ENCODE data around the gene UTRN.

The UTRN gene

GRCh38 chr6:144283646-144284477 is 1.3 kb upstream of the UTRN start:
- DNase-seq: no peak

DNA sequence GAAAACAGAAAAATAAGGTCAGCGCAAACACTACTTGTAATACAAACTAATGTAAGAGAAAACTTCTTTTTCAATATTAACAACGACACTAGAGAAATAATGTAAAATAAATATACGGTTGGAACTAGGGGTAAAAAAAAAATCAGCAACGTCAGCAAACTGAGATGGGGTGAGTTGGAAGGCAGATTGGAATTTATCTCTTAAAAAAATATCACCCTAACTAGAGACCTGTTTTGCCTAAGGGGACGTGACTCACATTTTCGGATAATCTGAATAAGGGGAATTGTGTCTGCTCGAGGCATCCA is 705 bp upstream of the UTRN start:
- no peak for DNase-seq

DNA sequence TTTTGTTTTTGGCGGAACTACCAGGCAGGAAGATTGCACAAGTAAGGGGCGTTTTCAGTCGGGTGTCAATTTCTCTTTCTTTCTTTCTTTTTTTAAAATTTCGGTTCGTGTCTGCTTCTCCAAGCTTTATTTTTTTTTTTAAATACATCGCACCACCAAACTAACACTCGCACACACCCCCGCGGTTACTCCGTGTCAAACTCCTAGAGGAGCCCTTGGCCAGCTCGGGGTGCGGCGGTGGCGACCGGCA is 338 bp downstream of the UTRN start:
- DNase-seq: peak; percentile 22

- peak; percentile 36 for DNase-seq
Measured at GRCh38 chr6:144285798-144286502, 815 bp downstream of the UTRN start.

DNA sequence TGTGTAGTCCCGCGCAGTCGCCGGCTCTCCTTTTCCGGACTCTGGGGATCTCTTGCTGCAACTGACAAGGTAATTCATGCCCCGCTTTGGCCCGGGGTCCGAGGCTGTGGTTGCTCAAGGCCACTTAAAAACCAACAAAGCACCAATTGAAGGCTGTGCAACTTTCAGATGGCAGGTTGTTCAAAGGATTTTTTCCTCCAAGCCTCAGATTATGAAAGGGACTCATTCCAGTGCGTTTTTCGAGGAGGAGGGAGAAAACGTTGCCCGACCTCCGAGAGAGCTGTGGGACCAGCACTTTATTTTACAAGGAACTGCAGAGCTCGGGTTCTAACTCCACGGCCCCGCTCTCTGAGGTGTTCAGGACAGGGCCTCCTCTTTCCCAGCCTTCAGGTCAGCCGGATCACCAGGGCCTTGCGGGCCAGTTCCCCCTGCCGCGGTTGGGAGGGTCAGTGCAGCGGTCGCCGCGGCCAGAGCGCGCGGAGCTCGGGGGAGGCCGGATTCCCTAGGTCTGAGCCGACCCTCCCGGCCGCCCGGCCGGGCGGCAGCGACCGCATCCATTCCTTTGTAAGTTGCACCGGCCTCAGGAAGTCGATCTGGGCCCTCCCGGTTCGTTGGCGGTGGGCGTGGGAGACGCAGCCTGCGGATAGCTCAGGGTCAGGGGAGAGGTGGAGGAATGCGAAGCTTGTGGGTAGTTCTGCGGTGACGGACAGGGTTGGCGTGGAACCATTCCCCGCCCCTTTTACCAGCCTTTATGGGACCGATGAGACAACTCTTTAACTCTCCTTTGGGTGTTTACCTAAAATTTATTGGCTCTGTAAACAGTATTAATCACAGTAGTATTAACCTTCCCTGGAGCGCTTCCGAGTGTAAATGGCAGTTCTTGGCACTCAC is 1.6 kb downstream of the UTRN start:
- DNase-seq: peak; percentile 35

DNA sequence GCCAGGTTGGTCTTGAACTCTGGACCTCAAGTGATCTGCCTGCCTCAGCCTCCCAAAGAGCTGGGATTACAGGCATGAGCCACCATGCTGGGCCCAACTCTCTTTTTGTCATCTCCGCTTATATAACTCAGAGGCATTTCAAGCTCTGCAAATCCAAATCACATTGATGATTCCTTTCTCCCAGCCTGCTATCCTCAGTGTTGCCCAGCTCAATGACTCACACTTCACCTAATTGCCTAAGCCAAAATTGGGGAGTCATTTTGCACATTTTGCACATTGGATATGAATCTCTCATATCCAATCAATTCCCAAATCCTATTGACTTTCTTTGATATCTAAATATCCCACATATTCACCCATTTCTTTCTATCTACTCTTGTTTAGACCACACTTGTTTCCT is 3.9 kb downstream of the UTRN start:
- no peak for DNase-seq

GRCh38 chr6:144292372-144292771 is 7.2 kb downstream of the UTRN start:
- no peak for DNase-seq

GRCh38 chr6:144294016-144294415 is 8.9 kb downstream of the UTRN start:
- no peak for DNase-seq

GRCh38 chr6:144295211-144295610 is 10.1 kb downstream of the UTRN start:
- DNase-seq: no peak

DNA sequence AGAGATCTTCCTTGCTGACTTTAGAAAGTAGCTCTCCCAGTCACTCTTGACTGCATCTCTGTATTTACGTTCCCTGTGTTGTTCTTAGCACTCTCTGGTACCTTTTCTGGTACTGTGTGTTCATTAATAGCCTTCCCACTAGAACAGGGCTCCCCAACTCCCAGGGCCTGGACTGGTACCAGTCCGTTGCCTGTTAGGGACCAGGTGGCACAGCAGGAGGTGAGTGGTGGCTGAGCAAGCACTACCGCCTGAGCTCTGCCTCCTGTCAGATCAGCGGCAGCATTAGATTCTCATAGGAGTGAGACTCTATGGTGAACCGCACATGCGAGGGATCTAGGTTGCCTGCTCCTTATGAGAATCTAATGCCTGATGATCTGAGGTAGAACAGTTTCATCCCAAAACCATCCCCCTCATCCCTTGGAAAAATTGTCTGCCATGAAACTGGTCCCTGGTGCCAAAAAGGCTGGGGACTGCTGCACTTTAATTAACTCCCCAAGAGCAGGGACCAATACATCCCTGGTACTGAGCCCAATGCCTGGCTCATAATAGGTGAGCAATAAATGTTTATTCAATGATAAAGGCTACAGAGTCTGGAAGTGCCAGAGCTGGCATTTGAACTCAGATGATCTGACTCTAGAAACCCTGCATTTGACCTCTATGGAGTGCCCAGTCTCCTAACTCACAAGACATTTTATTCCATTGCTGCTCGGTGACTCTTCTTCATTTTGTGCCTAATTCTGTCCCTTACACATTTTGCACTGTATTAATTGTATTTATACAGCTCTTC is 11.0 kb downstream of the UTRN start:
- DNase-seq: no peak

- no peak for DNase-seq
Measured at GRCh38 chr6:144296973-144297372, 11.8 kb downstream of the UTRN start.

DNA sequence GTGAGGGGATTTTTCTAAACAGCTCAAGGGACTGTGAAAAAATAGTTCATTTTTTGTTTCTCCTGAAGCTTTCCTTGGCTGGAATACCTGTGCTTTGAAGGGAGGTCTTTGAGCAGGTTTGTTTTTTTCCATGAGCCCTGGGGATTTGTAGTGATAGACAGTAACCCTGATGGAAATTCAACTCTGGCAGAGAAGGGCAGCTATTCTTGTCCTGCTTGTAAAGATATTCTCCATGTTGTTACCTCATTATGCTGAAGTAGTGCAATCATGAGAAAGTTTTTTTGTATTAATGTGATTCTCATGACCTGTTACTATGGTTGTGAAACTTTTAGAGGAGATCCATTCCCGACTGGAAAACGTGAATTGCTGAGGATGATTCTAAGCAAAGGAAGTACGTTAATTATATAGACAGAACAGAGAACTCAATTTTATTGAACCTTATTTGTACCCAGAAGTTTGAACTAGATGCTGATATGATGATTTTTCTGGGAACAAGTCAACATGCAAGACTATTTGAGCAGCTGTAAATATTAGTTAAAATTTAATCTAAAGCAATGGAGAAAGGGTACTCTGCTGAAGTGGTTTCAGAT is 12.5 kb downstream of the UTRN start:
- DNase-seq: no peak

- DNase-seq: no peak
Measured at GRCh38 chr6:144298194-144298593, 13.1 kb downstream of the UTRN start.

DNA sequence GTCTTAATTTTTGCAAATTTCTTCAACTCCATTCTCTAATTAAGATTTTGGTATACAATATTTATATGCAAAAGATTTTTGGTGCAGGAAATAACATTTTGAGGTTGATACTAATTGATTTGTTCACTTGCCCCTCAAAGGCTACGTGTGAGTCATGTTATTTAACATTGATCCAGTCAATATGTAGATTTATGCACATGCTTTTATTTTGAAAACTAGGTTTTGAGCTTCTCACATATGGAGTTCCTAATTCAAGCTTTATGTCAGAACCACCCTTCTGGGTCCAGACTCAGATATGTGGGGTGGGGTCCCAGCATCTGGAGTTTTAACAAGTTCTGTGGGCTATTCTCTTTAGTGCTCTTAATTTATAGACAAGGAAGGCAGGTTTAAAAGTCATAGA is 13.8 kb downstream of the UTRN start:
- no peak for DNase-seq

DNA sequence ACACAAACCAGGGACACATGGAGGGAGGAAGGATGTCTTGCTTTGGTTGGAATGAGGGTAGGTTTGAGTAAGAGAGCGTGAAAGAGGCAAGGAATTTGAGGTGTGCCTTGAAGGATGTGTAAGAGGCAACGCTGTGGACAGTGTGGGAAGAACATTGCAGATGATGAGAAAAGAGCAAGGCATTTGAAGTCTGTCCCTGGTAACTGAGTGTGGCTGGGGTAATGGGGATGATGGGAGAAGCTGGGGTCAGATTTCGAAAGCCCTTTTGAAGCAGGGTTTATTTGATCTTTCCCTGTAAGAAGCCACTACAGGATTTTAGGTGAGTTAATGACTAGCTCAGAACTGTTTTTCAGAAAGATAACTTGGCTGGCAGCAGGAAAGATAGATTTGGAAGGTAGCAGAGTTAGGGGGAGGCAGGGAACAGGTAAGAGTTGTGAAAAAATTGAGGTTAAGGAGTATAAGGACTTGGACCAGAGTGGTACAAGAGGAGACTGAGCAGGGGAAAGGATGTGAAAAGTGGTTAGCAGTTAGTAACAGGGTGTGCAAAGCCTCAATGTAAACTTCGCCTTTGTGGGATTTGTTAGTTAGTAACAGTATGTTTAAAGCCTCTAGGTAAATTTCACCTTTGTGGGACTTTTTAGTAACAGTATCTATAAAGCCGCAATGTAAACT is 17.7 kb downstream of the UTRN start:
- no peak for DNase-seq

- DNase-seq: no peak
Measured at GRCh38 chr6:144304223-144304848, 19.2 kb downstream of the UTRN start.

DNA sequence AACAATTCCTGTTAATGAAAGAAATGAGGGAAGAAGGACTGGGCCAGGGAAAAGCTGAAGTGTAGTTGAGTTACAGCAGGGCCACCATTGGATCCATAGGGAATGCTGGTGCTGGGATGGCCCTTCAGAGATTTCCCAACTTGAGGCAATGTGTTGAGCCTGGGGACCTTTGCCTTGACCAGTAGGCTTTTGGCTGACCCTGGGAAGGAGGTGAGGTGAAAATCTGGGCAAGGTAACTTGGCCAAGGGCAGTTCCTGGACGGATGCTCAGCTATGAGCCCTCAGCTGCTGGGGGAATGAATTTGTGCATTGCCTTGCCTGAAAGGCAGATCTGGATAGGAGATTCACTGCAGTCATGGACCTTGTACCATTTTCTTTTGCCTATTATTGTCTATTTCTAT is 20.4 kb downstream of the UTRN start:
- DNase-seq: no peak

- DNase-seq: no peak
Measured at GRCh38 chr6:144305985-144306384, 20.9 kb downstream of the UTRN start.

DNA sequence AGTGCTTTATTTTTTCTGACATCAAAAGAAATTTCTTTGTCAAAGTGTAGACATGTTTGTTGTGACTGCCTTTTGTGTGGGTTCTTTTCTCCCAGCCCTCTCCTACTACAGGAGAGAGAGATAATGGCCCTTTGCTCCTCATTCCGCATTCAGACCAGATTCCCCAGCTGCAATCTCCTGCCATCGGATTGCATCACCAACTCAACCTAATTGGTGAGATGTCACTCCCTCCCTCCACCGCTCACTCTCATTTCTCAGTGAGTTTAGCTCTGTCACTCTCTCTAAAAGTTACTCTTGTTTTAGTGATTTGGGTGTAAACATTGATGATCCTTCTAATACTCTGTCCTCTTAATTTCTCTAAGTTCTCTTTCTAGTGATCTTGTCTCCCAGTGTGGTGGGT is 22.7 kb downstream of the UTRN start:
- DNase-seq: no peak

- no peak for DNase-seq
Measured at GRCh38 chr6:144310765-144311164, 25.6 kb downstream of the UTRN start.

DNA sequence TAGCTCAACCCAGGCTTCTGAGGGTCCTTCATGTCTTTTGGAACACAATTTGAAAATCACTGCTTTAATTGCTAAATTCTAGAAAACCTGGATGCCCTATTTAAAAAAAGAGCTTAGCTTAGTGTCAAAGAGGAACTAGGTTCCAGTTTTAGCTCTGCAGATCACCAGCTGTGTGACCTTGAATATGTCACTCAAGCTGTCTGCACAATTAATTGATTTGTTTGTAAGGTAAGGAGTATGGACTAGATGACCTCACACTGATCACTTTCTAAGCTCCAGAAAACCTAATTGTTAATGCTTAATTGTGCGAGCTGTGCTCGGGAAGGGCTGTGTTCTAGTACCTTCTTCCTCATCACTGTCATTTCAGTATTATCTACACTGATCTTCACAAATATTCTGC is 26.2 kb downstream of the UTRN start:
- DNase-seq: no peak

Measured in CD4-positive, alpha-beta T cell treated with Interleukin-6 for 4 hours (primary cell).